Ureter (tissue), 1 donor: ENCODE measurements around the gene ITPK1. TPM values are rescaled to one million over a fixed set of nuclear protein-coding genes. Genes with fewer than 3 reads are reported as not detected.

Experiments used
- DNase-seq: peaks from one replicate; pipeline ENCODE4 v3.0.0-alpha.2; 2020; ENCODE audit warnings: low spot score
- total RNA-seq: library from RNA; stranded (reverse); gene quantifications from one replicate; pipeline ENCODE4 v1.2.4, GENCODE V29; 2023
- donor health status: DM: yes; HTN: yes; CAD: no.

The ITPK1 gene
- total RNA-seq, 1 donor from 2014 or later, result 70.4 TPM

DNA sequence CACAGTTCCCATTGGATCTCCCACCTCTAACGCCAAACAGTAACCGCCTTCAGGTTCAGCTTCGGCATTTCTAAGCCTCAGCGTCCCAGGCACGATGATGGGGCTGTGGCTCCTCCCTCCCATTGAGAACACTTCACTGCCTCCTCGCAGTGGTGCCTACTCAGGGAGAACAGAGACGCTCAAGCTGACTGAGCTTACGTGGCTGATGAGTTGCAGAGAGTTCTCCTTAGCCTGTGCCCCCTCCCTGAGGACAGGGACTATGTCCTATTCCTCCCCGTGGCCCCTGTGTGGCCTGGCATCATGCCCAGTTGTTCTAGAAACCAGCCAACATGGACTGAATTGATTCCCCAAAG is 87.0 kb downstream of the ITPK1 start:
- no peak for DNase-seq

DNA sequence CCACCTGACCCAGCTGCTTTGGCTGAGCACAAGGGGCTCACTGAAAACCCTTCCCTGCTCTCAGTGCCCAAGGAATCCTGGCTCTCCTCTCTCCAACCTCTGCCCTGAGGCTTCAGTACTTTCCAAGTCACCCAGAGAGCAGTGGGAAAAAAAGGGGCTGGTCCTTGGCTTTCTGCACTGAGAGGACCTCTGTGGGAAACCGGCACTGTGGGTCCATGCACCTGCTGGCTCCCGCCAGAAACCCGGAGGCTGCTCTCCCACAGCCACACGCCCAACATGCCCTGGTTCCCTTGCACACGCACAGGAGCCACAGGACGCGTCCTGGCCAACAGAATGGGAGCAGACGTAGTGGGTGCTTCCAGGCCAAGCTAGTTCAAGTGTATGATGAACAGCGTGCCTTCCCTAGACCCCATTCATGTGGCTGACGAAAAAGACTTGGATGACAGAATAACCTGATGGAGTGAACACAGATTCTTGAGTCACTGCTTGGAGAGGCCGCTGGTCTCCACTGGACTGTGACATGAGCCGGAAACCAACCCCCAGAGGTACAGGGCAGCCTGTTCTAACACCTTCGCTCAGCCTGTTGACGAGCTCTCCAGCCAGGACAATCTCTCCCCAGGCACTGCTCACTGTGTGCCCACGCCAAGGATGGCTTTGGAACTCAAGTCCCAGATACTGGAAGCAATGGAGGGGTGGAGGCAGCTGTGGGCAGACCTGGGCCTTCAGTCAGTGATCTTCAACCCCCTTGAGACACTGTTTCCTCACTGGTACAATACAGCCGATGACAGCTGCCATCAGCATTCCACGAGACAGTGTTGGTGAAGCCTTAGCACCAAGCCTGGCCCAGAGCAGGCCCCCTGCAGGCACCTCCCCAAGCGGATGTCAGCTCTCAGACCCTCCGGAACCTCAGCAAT is 87.7 kb downstream of the ITPK1 start:
- DNase-seq, result no peak

DNA sequence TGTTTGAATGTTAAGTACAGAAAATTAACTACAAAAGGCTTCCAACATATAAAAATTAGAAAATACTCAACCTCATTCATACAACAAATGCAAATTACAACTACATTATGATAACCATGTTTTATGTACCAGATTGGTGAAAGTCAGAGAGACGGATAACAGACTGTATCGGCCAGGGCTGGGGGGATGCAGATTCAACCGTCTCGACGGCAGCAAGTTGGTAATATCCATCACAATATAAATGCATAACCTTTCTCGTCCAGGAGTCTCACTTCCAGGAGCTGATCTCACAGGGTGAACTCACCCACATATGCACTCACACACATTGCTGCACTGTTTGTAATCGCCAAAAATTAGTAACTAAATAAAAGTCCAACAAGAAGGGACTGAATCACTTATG is 89.4 kb downstream of the ITPK1 start:
- no peak for DNase-seq

DNA sequence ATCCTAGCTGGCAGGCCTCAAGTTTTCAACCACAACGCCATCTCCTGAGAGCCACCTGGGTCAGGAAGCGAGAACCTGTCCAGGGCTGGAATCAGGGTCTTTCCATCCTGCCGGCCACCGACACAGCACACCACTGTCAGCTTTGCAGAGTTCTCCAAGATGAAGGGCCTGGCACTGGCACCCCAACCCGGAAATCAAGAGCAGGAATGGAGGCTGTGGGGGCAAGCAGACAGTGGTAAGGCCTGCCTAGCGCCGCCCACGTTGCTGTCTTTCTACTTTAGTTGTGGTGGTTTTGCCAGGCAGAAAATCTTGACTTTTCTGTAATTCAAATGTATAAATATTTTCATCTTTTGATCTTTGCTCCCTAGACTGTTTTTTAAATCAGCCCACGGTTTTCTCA is 90.7 kb downstream of the ITPK1 start:
- DNase-seq, result no peak

DNA sequence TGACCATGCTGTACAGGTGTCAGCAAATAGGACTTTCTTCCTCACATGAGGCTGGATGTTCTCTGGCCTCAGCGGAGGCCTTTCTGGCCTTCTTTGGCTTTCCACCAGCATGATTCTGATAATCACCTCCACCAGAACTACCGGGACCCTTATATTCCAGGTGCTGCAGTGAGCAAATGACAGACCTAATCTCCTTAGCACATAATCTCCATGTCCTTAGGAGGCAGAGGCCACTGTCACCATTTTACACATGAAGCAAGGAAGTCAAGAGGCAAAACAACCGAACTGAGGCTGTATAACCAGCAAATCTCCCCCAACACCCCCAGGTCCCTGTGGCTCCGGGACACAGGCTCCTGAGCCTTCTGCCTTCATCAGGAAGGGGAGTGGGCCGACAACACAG is 91.2 kb downstream of the ITPK1 start:
- no peak for DNase-seq

DNA sequence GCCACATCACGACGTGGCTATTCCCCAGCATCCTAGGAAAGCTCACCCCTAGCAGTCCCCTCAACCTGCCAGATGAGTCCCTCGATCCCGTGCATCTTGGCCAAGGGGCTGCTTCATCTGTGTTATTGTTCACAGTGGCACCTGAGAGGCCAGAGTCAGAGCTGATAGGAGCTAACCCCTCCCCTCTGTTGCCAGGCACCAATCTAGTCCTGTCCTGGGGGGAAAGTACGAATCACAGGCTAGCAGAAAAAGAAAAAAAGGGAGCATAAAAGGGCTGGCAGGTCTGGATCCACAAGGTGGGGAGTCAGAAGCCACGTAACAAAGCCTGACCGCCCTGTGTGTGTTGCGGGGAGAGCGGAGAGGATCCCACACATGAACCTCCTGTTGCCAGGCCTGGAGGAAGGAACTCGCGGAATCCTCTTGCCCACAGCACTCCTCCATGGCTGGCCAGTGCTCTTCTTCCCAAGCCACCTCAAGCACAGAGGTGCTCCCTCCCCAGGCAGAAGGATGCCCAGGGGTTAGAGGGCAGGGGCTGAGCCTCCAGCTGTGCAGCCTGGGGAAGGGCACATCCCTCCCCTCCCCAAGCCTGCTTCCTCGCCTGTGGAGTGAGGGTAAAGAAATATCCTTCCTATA is 91.8 kb downstream of the ITPK1 start:
- no peak for DNase-seq

DNA sequence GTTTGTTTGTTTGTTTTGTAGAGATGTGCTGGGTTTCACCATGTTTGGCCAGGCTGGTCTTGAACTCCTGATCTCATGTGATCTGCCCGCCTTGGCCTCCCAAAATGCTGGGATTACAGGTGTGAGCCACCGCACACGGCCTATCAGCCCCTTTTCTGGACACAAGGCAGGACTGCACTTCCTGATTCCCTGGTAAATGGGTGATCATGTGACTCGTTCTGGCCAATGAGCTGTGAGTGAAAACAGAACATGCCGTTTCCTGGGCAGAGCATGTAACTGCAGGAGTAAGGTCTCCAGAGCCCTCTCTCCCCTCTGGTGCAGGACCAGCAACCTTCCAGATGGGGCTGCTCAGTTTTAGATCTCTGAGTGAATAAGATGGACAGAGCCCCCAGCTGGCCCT is 92.7 kb downstream of the ITPK1 start:
- DNase-seq, result no peak

DNA sequence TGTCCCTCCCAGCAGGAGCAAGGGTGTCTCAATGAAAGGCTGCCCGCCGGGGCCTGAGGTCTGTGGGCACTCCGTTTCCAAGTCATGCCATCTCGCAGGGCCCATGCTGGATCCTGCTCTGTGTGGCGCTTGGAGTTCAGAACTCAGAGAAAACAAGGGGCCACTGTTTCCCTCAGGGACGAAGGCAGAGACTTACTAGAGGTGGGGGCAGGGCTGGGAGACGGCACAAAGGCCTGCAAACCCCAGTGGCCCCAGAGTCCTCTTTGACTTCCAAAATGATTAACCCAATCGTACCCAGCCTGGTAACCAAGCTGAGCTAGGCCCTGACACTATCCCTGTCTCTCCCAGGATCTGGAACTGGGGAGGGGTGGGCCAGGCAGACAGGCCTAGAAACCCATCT is 95.8 kb downstream of the ITPK1 start:
- no peak for DNase-seq

DNA sequence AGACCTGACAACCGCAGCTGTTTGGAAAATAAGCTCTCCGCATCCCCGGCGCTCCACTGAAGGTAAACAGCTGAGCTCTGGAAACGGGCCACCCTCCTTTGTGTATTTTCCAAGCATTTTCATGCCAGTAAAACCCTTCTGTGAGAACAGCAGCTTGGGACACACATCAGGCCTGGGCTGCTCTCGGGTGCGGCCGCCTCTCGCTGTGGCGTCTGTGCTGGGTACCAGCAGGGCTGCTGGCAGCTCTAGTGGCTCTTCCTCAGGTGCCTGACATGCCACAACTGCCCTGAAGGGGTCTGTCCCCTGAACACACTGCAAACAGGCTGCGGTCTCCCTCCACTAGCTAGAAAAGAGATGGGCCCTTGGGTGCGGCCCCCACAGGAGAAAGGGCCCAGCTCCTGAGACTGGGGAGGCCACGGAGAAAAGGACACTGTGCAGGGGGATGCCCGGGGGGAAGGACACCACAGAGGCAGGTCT is 96.3 kb downstream of the ITPK1 start:
- DNase-seq, result peak; percentile 70

DNA sequence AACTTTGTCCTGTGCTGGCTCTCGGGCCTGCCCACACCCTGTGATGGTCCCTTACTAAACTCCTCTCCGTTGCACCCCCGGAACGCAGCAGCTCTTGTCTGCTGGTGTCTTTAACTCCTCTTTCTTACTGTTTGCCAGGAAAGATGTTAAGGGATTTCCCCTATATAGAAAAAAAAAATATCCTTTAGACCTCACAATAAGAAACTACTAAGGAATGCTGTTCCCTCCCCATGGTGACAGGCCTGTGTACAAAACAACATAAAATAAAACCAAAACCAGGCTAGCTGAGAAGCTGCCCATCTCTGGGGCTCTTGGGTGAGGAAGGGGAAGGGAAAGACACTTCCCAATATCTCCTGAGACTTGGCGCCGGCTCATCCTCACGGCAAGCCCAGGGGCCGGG is 97.4 kb downstream of the ITPK1 start:
- no peak for DNase-seq

DNA sequence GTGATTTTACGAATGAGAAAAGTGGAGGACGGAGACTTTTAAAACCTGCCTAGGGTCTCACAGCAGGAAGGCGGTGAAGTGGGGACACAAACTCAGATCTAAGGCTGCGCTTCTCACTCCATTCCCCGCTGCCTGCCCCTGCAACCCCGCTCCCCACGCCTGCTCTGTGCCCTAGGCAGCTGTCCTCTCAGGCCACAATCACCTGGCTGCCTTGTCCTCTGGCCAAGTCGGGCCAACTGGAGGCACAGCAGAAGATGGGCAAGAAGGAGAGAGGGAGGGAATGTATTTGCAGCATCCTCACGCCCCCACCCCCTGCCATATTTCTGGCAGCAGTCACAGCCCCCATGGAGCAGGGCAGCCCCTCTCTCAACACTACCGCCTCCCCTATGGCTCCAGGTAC is 97.8 kb downstream of the ITPK1 start:
- no peak for DNase-seq

DNA sequence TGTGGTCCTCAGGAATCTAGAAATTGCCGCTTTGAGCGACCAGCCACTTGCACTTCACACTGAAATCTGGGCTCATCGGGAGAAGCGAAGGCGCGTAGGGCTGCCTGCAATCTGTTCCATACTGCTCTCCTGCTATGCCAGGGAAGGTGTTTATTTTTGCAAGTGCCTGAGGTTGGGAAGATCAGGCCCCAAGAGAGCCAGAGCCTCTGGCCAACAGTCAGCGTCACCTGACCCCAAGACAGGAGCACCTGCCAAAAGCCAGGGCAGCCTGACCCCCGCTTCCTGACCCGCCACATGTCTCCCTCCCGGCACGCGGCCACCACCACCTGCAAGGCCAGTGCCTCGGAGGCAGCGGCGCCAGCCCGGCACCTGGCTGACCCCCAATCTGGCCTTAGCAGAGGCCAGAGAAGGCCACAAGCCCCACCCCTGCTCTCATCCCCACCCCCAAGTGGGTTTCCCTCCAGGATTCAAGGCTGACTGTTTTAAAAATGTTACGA is 98.4 kb downstream of the ITPK1 start:
- no peak for DNase-seq

DNA sequence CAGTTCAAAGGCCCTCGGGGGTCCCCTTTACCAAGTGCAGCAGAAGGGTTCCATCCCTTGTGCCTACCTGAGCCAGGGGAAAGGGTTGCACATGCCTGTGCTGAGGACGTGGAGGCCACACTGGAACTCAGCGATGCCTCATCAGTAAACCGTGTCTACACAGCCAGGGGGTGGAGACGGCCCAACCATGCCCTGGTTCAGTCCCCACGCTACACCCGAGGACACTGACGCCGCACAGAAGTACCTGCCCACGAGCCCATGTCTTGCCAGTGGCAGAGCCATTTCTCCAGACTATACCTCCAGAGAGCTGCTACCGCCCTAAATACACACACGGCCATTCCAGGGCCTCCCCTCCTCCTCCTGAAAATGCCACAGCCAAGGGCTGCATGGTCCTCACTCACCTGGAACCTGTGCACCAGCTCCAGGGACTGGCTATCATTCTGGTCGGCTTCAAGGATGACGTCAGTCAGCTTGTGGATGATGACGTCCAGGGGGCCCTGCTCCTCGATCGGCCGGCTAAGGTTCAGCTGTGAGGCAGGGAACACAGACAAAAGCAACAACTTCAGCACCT is 99.4 kb downstream of the ITPK1 start:
- DNase-seq, result no peak

DNA sequence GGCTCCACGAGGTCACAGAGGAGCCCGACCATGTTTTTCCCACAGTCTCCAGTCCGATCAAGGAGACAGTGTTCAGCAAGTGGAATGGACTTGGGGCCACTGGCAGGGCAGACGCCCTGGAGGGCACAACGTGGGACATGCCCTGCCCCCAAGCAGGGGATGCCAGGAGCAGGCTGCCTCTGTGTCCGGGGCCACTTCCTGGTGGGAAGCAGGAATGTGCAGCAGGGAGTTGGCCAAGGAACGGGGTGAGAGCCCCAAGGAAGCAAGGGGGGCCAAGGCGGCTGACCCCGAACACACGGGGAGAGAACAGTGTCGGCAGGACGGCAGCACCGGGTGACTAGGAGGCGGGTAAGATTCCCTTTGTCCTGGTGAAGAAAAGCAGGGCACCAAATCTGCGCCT is 100.2 kb downstream of the ITPK1 start:
- no peak for DNase-seq

DNA sequence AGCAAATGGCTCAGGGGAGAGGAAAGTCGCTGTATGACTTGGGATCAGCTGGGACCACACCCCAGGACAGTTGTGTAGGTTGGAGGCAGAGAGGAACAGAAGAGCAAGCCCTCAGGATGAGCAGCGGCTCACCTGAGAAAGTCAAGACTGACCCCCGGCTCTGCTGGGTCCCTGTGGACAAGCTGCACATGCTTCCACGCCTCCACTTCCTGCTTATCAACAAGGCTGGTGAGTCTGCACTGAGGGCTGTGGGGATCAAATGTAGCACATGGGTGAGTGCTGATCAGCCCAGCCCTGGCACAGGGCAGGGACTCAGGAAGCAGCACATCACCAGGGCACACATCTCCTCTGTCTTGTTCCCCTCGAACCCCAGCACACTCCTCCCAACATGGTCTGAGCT is 100.7 kb downstream of the ITPK1 start:
- no peak for DNase-seq

DNA sequence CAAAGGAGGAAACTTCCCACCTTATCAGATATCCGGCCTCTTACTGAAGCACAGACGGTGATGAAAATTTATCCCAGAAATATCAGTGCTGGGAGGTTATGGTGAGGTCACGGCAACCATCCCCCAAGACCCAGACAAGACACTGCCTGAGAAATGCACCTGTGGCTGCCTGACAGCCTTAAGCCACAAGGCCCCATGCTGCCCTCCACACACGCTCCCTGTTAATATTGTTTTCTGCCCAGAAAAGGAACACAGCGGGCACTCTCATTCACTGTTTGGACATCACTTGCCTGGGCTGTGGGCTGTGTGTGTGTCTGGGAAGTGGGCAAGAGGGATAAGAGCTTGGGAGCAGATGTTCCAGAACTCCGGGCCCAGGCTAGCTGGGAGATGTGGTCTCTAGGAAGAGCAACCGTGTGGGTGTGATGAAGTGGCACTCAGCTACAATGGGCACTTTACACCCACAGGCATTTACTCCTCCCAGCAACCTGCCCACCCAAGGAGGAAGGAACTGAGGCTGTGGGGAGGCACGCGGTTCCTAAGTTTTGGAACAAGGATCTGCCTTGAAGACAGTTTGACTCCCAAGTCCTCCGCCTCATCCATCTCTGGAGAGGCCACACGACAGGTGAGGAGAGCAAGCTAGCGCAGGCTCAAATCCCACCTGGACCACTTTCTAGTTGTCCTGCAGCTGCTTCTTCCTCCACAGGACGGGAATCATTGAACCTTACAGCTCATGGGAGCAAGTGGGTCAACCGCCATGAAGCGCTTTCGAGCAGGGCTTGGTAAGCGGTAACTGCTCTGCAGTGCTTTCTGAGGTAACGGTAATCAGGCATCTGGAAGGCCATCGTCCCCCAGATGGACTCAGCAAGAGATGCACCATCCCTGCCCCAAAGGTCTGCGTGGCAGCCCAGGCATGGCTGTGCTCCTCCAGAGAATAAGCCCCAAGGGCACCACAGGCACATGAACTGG is 101.4 kb downstream of the ITPK1 start:
- DNase-seq, result no peak

DNA sequence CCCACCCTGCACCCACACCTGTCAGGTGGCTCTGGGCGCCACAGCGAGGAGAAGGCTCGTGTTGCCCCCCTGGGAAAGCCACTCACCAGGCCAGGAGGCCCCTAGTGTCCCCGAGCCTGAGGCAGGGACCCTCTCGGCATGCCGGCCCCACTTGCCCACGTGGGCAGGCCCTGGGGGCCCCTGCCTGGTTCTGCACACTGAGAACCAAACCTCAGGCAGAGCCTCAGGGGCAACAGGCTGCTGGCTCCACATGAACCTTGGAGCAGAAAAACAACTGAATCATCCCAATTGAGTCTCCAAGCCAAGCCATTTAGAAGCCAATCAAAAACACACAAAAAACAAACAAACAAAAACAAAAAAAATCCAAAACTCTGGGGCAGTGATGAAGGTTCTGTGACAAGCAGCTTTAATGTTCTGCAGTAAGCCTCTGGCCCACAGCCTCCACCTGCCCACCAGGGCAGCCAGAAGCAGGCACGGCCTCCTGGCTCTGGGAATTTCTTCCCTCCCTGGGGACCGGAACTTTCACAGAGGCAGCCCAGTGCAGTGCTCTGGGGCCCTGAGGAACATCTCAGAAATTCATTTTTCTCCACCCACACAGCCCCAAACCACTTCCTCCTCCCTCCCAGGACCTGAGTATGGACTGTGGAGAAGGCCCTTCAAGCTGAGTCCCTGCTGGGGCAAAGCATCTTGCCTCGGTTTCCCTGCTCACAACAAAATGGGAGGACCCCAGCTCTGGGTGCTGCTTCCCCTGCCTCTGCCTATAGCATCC is 102.6 kb downstream of the ITPK1 start:
- no peak for DNase-seq

DNA sequence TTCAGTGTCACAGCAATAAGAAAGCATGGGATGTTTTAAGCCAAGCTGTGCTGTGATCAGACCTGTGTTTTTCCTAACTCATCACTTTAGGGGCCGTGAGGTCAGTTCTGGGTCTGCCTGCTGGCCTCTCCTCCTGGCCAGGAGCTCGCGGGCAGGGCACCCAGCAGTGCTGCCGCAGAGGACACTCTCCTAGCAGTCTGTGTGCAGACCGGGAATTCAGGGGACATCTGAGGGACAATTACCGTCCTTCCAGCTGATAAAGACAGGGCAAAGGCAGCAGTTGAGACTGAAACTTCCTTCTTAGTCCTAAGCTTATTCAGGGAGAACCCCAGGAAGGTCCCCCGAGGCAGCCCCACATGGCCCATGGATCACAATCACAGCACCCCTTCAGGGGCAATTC is 103.2 kb downstream of the ITPK1 start:
- DNase-seq, result no peak

DNA sequence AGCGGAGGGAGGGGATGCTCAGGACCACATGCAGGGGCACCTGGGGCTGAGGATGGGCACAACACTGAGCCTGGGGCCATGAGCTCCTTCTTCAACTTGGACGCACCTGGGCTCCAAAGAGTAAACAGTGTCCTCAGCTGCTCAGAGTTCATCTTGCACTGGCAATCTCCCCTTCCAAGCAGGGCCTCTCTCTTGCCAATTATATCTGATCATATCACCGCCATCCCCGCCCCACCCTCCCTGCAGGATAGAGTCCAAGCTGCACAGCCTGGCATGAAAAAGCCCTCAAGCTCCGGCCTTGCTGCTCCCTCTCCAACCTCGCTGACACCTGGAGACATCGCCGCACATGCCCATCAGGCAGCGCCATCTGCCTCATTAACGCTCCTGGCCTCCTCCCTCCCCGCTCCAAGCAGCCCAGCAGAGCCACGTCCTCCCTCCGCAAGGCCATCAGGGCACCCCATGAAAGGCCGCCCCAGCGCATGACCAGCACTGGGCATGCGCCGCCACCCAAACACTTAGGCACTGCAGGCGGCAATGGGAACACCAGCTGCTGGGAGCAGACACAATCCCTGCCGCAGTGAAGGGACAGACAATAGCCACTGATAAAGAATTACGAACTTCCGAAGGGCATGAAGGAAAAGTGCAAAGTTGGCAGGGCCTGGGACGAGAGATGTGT is 103.9 kb downstream of the ITPK1 start:
- DNase-seq, result no peak

DNA sequence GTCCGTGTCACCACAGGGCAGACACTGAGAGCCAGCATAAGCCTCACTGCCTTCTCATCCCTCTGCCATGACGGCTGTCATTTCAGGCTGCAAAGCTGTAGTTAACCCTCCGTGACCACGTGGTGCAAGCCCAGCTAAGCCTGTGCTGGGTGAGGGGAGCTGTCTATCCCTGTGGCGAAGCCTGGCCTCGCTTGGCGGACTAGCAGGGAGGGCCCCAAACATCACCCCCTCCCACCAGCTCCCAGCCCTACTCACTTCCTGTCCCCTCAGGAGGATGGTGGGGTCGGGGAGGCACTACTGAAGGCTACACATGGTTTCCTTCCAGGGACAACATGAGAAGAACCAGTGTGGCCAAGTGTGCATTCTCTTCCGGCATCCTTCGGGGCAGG is 104.6 kb downstream of the ITPK1 start:
- no peak for DNase-seq
